ENCODE results near the gene SGK1. TPM values are rescaled to one million over a fixed set of nuclear protein-coding genes. Genes with fewer than 3 reads are reported as not detected.

Gene SGK1
- total RNA-seq, 2 donors from 2014 or later: 9.7 to 13.0 TPM

GRCh38 chr6:134147034-134147533 lies 170.8 kb downstream of the SGK1 start:
- H3K36me3 ChIP-seq (ENCODE audit: control insufficient read depth, insufficient read depth, low read length): no peaks in the 10 kb centered on the region
- H3K4me3 Mint-ChIP-seq: no peak overlapping the region
- H3K9me3 ChIP-seq (ENCODE audit: control insufficient read depth, low read length): no peaks in the 10 kb centered on the region
- H3K27me3 Mint-ChIP-seq (ENCODE audit: insufficient read depth): no peaks in the 10 kb centered on the region
- TF ChIP-seq, protein P1, sequence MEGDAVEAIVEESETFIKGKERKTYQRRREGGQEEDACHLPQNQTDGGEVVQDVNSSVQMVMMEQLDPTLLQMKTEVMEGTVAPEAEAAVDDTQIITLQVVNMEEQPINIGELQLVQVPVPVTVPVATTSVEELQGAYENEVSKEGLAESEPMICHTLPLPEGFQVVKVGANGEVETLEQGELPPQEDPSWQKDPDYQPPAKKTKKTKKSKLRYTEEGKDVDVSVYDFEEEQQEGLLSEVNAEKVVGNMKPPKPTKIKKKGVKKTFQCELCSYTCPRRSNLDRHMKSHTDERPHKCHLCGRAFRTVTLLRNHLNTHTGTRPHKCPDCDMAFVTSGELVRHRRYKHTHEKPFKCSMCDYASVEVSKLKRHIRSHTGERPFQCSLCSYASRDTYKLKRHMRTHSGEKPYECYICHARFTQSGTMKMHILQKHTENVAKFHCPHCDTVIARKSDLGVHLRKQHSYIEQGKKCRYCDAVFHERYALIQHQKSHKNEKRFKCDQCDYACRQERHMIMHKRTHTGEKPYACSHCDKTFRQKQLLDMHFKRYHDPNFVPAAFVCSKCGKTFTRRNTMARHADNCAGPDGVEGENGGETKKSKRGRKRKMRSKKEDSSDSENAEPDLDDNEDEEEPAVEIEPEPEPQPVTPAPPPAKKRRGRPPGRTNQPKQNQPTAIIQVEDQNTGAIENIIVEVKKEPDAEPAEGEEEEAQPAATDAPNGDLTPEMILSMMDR (conservative IDR thresholded peaks at IDR 0.05): no peak
- no peaks in the 10 kb centered on the region for H3K9me3 Mint-ChIP-seq
- no peaks in the 10 kb centered on the region for H3K27me3 ChIP-seq (ENCODE audit: control insufficient read depth, insufficient read depth, low read length, poor library complexity, severe bottlenecking)
- H3K27ac Mint-ChIP-seq: no peak overlapping the region
- H3K27ac ChIP-seq (ENCODE audit: low read depth, low read length): no peak overlapping the region
- 96 to 100% methylated on average over 3 to 9 of the region's 9 CpGs for WGBS, 2 experiments (ENCODE audit: insufficient coverage in 1 of 2, insufficient read length in 1 of 2)
- no peak overlapping the region for H3K4me3 ChIP-seq (ENCODE audit: low read length)
- no peaks in the 10 kb centered on the region for H3K4me1 ChIP-seq (ENCODE audit: control insufficient read depth, insufficient read depth, low read length)
- DNase-seq: no peak
- H3K4me1 Mint-ChIP-seq: peaks cover 11% of the 10 kb centered on the region
- H3K36me3 Mint-ChIP-seq (ENCODE audit: low read depth): no peaks in the 10 kb centered on the region
- H3K9ac ChIP-seq (ENCODE audit: extremely low read depth, low read length, poor library complexity, severe bottlenecking): no peak overlapping the region

GRCh38 chr6:134146268-134147033 lies 171.5 kb downstream of the SGK1 start:
- H3K4me3 Mint-ChIP-seq: no peak overlapping the region
- Histone ChIP-seq H3K4me3 (ENCODE audit: low read length) (no peak overlapping the region), H3K36me3 (ENCODE audit: control insufficient read depth, insufficient read depth, low read length) (no peaks in the 10 kb centered on the region), H3K4me1 (ENCODE audit: control insufficient read depth, insufficient read depth, low read length) (no peaks in the 10 kb centered on the region), H3K9ac (ENCODE audit: extremely low read depth, low read length, poor library complexity, severe bottlenecking) (no peak overlapping the region), H3K27me3 (ENCODE audit: control insufficient read depth, insufficient read depth, low read length, poor library complexity, severe bottlenecking) (no peaks in the 10 kb centered on the region), H3K9me3 (ENCODE audit: control insufficient read depth, low read length) (no peaks in the 10 kb centered on the region), H3K27ac (ENCODE audit: low read depth, low read length) (no peak overlapping the region)
- H3K36me3 Mint-ChIP-seq (ENCODE audit: low read depth): no peaks in the 10 kb centered on the region
- 80 to 81% methylated on average over 6 to 7 of the region's 7 CpGs for WGBS, 2 experiments (ENCODE audit: insufficient coverage in 1 of 2, insufficient read length in 1 of 2)
- no peak for DNase-seq
- peaks cover 11% of the 10 kb centered on the region for H3K4me1 Mint-ChIP-seq
- TF ChIP-seq, protein P1 (conservative IDR thresholded peaks at IDR 0.05): no peak
- H3K9me3 Mint-ChIP-seq: no peaks in the 10 kb centered on the region
- H3K27me3 Mint-ChIP-seq (ENCODE audit: insufficient read depth): no peaks in the 10 kb centered on the region
- no peak overlapping the region for H3K27ac Mint-ChIP-seq

DNA sequence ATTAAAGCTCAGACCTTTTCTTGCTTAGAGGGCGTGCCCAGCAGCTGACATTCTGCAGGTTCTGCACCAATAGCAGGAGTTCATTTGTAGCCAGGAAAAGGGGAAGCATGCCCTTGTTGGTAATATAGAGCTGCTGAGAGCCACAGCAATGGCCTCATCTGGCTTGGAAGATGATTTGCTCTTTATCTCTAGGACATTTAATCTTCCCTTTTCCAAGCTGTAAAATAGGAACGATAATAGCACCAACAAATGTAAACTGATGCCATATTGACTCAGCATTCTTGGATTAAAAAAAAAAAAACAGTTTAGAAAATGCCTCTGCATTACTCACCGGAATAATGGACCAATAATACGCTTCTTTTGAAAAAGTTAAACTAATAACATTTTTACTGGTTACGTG lies 172.1 kb downstream of the SGK1 start:
- Mint-ChIP-seq H3K9me3 (no peaks in the 10 kb centered on the region), H3K4me3 (no peak overlapping the region), H3K36me3 (ENCODE audit: low read depth) (no peaks in the 10 kb centered on the region), H3K4me1 (peaks cover 11% of the 10 kb centered on the region), H3K27me3 (ENCODE audit: insufficient read depth) (no peaks in the 10 kb centered on the region), H3K27ac (no peak overlapping the region)
- Histone ChIP-seq H3K4me1 (ENCODE audit: control insufficient read depth, insufficient read depth, low read length) (no peaks in the 10 kb centered on the region), H3K36me3 (ENCODE audit: control insufficient read depth, insufficient read depth, low read length) (no peaks in the 10 kb centered on the region), H3K9me3 (ENCODE audit: control insufficient read depth, low read length) (no peaks in the 10 kb centered on the region), H3K27ac (ENCODE audit: low read depth, low read length) (no peak overlapping the region), H3K4me3 (ENCODE audit: low read length) (no peak overlapping the region), H3K9ac (ENCODE audit: extremely low read depth, low read length, poor library complexity, severe bottlenecking) (no peak overlapping the region), H3K27me3 (ENCODE audit: control insufficient read depth, insufficient read depth, low read length, poor library complexity, severe bottlenecking) (no peaks in the 10 kb centered on the region)
- DNase-seq: no peak
- WGBS, 2 experiments (ENCODE audit: insufficient coverage in 1 of 2, insufficient read length in 1 of 2): 92 to 93% methylated on average over 5 of the region's 5 CpGs
- TF ChIP-seq, protein P1 (conservative IDR thresholded peaks at IDR 0.05): no peak

Measured in endodermal cell (in vitro differentiated cells).